NCI-H82 treated with DMSO at 0.1 percent for 48 hours (cell line): Measurements from ENCODE around the gene MFRP.

Experiments
- DNase-seq: peaks from one replicate; lab custom pipeline; 2025; ENCODE audit not compliant: unreplicated experiment; lab: John Stamatoyannopoulos, UW

MFRP gene

GRCh38 chr11:119338965-119339588, 7.4 kb downstream of the MFRP start:
- no peak for DNase-seq

GRCh38 chr11:119338318-119338890, 8.1 kb downstream of the MFRP start:
- DNase-seq = peak; percentile 26

GRCh38 chr11:119337581-119338317, 8.8 kb downstream of the MFRP start:
- DNase-seq = no peak

GRCh38 chr11:119336744-119337469, 9.6 kb downstream of the MFRP start:
- no peak for DNase-seq

GRCh38 chr11:119335655-119336543, 10.6 kb downstream of the MFRP start:
- no peak for DNase-seq

- no peak for DNase-seq
Measured at GRCh38 chr11:119335091-119335654, 11.3 kb downstream of the MFRP start.

- DNase-seq = peak; percentile 91
Measured at GRCh38 chr11:119334174-119334930, 12.2 kb downstream of the MFRP start, which contains the start of gene RNF26. RNF26 (plus strand) TSS chr11:119334527; CDS start chr11:119335123, 596 bp downstream.

GRCh38 chr11:119332111-119332765, 14.3 kb downstream of the MFRP start:
- peak; percentile 38 for DNase-seq

- DNase-seq = no peak
Measured at GRCh38 chr11:119330237-119330636, 16.3 kb downstream of the MFRP start.

GRCh38 chr11:119329320-119329719, 17.2 kb downstream of the MFRP start:
- DNase-seq = no peak

GRCh38 chr11:119324189-119324588, 22.3 kb downstream of the MFRP start:
- peak; percentile 58 for DNase-seq

- DNase-seq = peak; percentile 35
Measured at GRCh38 chr11:119323532-119324033, 22.9 kb downstream of the MFRP start.

- no peak for DNase-seq
Measured at GRCh38 chr11:119322921-119323531, 23.5 kb downstream of the MFRP start.

- DNase-seq = no peak
Measured at GRCh38 chr11:119322360-119322739, 24.2 kb downstream of the MFRP start.

- DNase-seq = no peak
Measured at GRCh38 chr11:119320776-119321524, 25.6 kb downstream of the MFRP start.

- DNase-seq = peak; percentile 53
Measured at GRCh38 chr11:119320240-119320775, 26.2 kb downstream of the MFRP start.

- DNase-seq = no peak
Measured at GRCh38 chr11:119319700-119320239, 26.7 kb downstream of the MFRP start.
